GM12865 (cell line): ENCODE data around the gene WDR20.
"Not testable (repeated sequence)": the region's sequence is repeated elsewhere in the genome, so short reads cannot be mapped to it uniquely, and the experiment has no call there.

Source experiments
- DNase-seq: peaks from one replicate; pipeline ENCODE4 v3.0.0; 2010; ENCODE audit warnings: low read depth
- H3K4me3 ChIP-seq: 2 replicates; pipeline ENCODE4 v1.5.1; 2011; ENCODE audit warnings: mild to moderate bottlenecking, low read depth, low read length, control low read depth
- TF ChIP-seq, protein P1 (sequence below): IDR thresholded peaks from 2 replicates; pipeline ENCODE4 v1.5.1; 2011; ENCODE audit warnings: low read length, control low read depth, low read depth, inconsistent platforms; ENCODE audit not compliant: insufficient read depth; ENCODE audit errors: missing control alignments

The WDR20 gene

DNA sequence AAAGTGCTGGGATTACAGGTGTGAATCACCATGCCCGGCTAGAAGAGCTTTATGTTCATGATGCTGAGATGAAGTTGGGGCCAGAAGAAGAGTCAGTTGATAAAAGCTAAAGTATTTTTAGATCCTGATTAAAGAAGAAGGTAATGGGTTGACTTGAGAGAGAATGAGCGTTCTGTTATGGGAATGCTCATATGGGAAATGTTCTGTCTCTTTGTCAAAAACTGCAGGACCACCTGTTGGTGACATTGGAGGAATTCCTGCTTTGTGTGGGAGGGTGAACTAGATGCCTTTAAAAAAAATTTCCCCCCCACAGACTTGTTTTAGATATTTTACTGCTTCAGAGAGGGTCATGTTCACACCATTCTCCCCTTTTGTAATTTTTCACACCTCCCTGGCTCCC is 6.7 kb downstream of the WDR20 start:
- no peak for DNase-seq
- H3K4me3 ChIP-seq: no peak overlapping the region
- TF ChIP-seq, protein P1, sequence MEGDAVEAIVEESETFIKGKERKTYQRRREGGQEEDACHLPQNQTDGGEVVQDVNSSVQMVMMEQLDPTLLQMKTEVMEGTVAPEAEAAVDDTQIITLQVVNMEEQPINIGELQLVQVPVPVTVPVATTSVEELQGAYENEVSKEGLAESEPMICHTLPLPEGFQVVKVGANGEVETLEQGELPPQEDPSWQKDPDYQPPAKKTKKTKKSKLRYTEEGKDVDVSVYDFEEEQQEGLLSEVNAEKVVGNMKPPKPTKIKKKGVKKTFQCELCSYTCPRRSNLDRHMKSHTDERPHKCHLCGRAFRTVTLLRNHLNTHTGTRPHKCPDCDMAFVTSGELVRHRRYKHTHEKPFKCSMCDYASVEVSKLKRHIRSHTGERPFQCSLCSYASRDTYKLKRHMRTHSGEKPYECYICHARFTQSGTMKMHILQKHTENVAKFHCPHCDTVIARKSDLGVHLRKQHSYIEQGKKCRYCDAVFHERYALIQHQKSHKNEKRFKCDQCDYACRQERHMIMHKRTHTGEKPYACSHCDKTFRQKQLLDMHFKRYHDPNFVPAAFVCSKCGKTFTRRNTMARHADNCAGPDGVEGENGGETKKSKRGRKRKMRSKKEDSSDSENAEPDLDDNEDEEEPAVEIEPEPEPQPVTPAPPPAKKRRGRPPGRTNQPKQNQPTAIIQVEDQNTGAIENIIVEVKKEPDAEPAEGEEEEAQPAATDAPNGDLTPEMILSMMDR: no peak

DNA sequence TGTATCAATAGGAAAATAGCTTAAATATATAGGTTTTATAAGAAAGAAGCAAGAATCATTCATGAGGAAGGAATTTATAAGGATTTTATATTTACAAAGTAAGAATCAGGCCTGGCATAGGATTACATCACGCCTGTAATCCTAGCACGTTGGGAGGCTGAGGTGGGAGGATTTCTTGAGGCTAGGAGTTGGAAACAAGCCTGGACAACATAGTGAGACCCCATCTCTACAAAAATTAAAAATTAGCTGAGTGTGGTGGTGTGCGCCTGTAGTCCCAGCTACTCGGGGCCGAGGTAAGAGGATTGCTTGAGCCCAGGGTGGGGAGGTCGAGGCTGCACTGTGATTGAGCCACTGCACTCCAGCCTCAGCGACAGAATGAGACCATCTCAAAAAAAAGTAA is 10.4 kb downstream of the WDR20 start:
- H3K4me3 ChIP-seq: no peak overlapping the region
- no peak for DNase-seq
- TF ChIP-seq, protein P1: no peak

DNA sequence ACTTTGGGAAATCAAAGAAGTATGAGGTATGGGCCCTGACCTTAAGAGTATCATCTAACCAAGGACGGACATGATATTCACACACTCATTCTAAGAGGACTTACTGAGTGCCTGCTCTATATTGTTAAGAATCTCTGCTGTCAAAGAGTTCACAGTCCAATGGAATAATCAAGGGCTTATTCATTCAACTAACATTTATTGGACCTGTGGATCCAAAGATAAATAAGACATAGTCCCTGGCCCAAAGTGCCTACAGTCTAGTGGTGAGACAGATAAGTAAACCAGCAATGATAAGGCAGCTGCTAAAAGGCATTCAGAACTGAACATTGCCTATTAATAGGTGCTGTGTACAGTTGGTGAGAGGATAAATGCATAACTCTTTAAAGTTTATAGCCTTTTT is 11.0 kb downstream of the WDR20 start:
- DNase-seq: no peak
- TF ChIP-seq, protein P1: no peak
- no peak overlapping the region for H3K4me3 ChIP-seq

DNA sequence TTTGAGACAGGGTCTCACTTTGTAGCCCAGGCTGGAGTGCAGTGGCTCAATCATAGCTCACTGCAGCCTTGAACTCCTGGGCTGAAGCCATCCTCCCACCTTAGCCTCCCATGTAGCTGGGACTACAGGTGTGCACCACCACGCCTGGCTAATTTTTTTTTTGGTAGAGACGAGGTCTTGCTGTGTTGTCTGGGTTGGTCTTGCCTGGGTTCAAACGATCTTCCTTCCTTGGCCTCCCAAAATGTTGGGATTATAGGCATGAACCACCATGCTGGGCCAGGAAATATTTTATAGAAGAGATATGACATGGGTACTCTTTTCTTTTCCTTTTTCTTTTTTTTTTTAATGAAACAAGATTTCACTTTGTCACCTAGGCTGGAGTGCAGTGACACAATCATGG is 11.7 kb downstream of the WDR20 start:
- not testable (repeated sequence) for DNase-seq, H3K4me3 ChIP-seq

DNA sequence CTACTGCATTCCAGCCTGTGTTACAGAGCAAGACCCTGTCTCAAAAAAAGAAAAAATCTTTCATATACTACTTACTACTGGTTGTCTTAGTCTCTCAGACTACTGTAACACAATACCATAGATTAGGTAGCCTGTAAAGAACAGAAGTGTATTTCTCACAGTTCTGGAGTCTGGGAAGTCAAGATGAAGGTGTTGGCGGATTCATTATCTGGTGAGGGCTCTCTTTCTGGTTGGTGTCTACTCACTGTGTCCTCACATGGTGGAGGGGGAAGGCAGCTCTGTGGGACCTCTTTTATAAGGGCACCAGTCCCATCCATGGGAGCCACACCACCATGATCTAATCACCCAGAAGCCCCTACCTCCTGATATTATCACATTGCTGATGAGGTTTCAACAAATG is 14.4 kb downstream of the WDR20 start:
- TF ChIP-seq, protein P1: no peak
- H3K4me3 ChIP-seq: no peak overlapping the region
- DNase-seq: no peak

DNA sequence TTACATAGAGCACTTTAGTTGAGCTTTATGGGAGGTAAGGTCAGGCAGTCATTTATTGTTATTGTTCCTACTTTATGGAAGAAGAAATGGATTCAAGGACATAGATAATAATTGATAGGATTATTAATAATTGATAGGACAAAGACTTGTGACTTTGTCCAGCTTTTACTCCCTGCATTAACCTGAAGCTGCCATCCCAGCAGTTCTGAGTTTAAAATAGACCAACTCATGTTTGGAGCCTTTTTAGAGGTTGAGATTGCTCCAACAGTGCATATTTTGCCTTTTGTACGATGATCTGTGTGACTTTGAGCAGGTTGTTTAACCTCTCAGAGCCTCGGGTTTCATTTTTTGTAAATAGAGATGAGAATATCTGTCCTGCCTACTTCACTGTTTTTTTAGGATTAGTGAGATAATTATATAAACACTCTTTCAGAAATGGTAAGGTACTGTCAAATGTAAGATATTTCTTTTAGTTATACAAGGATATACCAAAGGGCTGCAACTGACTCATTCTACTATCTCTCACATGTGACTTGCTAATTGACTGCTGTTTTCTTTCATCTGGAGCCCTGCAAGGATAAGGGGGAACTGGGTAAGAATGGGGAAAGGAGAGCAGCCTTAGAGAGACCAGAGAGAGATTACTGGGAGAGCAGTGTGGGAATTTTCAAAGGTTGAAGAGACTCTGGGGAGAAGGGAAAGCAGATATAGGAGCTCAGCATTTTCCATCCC is 15.3 kb downstream of the WDR20 start:
- TF ChIP-seq, protein P1: no peak
- no peak overlapping the region for H3K4me3 ChIP-seq
- no peak for DNase-seq

DNA sequence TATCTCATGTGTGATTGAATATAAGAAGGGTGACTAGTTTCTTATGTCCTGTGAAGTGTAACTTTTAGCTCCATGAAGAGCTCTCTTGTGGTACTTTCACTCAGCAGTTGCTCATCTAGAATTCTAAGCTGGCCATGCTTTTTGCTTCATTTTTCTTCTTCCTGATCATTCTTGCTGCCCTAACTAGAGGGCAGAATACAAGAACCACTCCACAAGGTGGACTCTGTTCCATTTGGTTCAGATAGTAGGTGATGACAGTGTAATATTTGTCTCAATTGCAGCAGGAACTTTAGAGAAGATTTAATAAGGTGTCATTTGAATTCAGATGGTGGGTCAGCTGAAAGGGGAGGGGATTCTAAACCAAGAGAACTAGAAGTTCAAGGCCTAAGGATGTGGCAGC is 17.6 kb downstream of the WDR20 start:
- H3K4me3 ChIP-seq: no peak overlapping the region
- TF ChIP-seq, protein P1: no peak
- DNase-seq: no peak
